Liver (tissue), 9 donors: Measurements from ENCODE around the gene CACNG3. TPM values are rescaled to one million over a fixed set of nuclear protein-coding genes. Genes with fewer than 3 reads are reported as not detected.

Source experiments
- DNase-seq: peaks from one replicate; pipeline ENCODE4 v3.0.0-alpha.2; 2017; ENCODE audit warnings: low spot score
- H3K27ac ChIP-seq, 2 donors: one replicate each; pipeline ENCODE4 v1.7.0; 2013; ENCODE audit warnings: inconsistent platforms in 2 of 2, low read length in 2 of 2, control low read depth in 1 of 2, low read depth in 1 of 2, mild to moderate bottlenecking in 1 of 2
- H3K27me3 ChIP-seq, 4 donors: one replicate each; pipeline versions ENCODE4 v1.6.1 to v1.7.0; 2013; ENCODE audit warnings: low read length in 3 of 4, inconsistent platforms in 1 of 4, mild to moderate bottlenecking in 1 of 4, moderate library complexity in 1 of 4; ENCODE audit not compliant: control insufficient read depth in 4 of 4, insufficient read depth in 4 of 4
- H3K36me3 ChIP-seq, 4 donors: one replicate each; pipeline versions ENCODE4 v1.6.1 to v1.7.0; 2013; ENCODE audit warnings: low read length in 3 of 4, mild to moderate bottlenecking in 3 of 4, low read depth in 1 of 4, moderate library complexity in 1 of 4; ENCODE audit not compliant: control insufficient read depth in 4 of 4, insufficient read depth in 3 of 4
- H3K4me1 ChIP-seq, 4 donors: one replicate each; pipeline versions ENCODE4 v1.6.1 to v1.7.0; 2013; ENCODE audit warnings: low read length in 3 of 4, mild to moderate bottlenecking in 3 of 4, moderate library complexity in 1 of 4; ENCODE audit not compliant: control insufficient read depth in 4 of 4, insufficient read depth in 4 of 4
- H3K4me3 ChIP-seq, 3 donors: one replicate each; pipeline versions ENCODE4 v1.6.1 to v1.7.0; 2013; ENCODE audit warnings: low read length in 3 of 3, control low read depth in 1 of 3, low read depth in 1 of 3, mild to moderate bottlenecking in 1 of 3
- H3K9ac ChIP-seq, 2 donors: one replicate each; pipeline ENCODE4 v1.7.0; 2013; ENCODE audit warnings: low read length in 2 of 2, mild to moderate bottlenecking in 2 of 2, moderate library complexity in 2 of 2, control low read depth in 1 of 2, low read depth in 1 of 2
- H3K9me3 ChIP-seq, 4 donors: one replicate each; pipeline versions ENCODE4 v1.6.1 to v1.7.0; 2013; ENCODE audit warnings: low read length in 3 of 4; ENCODE audit not compliant: control insufficient read depth in 4 of 4
- EGR1 ChIP-seq, 2 donors: IDR thresholded peaks; 2 replicates each; pipeline ENCODE4 v1.6.1; 2016 to 2018; ENCODE audit warnings: antibody characterized with exemption in 2 of 2, low read depth in 2 of 2
- FOXA1 ChIP-seq: IDR thresholded peaks from 2 replicates; pipeline ENCODE4 v1.6.1; 2016; ENCODE audit warnings: antibody characterized with exemption
- FOXA2 ChIP-seq: IDR thresholded peaks from 2 replicates; pipeline ENCODE4 v1.6.1; 2016; ENCODE audit warnings: antibody characterized with exemption
- HNF4A ChIP-seq, 2 donors: conservative IDR thresholded peaks; 2 replicates each; pipeline ENCODE4 v1.6.1; 2016; ENCODE audit warnings: antibody characterized with exemption in 2 of 2, mild to moderate bottlenecking in 2 of 2
- HNF4G ChIP-seq: IDR thresholded peaks from 2 replicates; pipeline ENCODE4 v1.6.1; 2016; ENCODE audit warnings: antibody characterized with exemption
- JUND ChIP-seq, 2 donors: IDR thresholded peaks; 2 replicates each; pipeline ENCODE4 v1.6.1; 2016; ENCODE audit warnings: antibody characterized with exemption in 2 of 2
- NR2F2 ChIP-seq: IDR thresholded peaks from 2 replicates; pipeline ENCODE4 v1.6.1; 2016; ENCODE audit warnings: antibody characterized with exemption
- RAD21 ChIP-seq, 2 donors: IDR thresholded peaks; 2 replicates each; pipeline ENCODE4 v1.6.1; 2016; ENCODE audit warnings: antibody characterized with exemption in 2 of 2, mild to moderate bottlenecking in 2 of 2
- RXRA ChIP-seq, 2 donors: IDR thresholded peaks; 2 replicates each; pipeline ENCODE4 v1.6.1; 2017 to 2018; ENCODE audit warnings: antibody characterized with exemption in 2 of 2, mild to moderate bottlenecking in 1 of 2
- SP1 ChIP-seq: IDR thresholded peaks from 2 replicates; pipeline ENCODE4 v1.6.1; 2018; ENCODE audit warnings: antibody characterized with exemption, mild to moderate bottlenecking
- TAF1 ChIP-seq: conservative IDR thresholded peaks from 2 replicates; pipeline ENCODE4 v1.6.1; 2016; ENCODE audit warnings: antibody characterized with exemption, mild to moderate bottlenecking
- YY1 ChIP-seq: IDR thresholded peaks from 2 replicates; pipeline ENCODE4 v1.6.1; 2016; ENCODE audit warnings: antibody characterized with exemption, mild to moderate bottlenecking
- WGBS: extraction: QIAGEN DNeasy Blood & Tissue Kit; methylation state at CpG from one replicate; pipeline ENCODE4 v1.1.7; 2013; 5-methylcytosine and 5-hydroxymethylcytosine counted together
- polyA plus RNA-seq, 2 donors: library from polyadenylated mRNA; stranded (reverse) in 1 of 2; unstranded in 1 of 2; fragments of 200-250 nt in 1 of 2; fragments of >200 nt in 1 of 2; fragmentation: Nextera tagmentation in 1 of 2; extraction: Ambion mirVana in 1 of 2; gene quantifications; one replicate each; pipeline versions ENCODE4 v1.2.1 to v1.2.3, GENCODE V29; 2013 to 2015
- total RNA-seq, 2 donors: library from RNA; depleted of rRNA; stranded (reverse); fragments of >200 nt; gene quantifications; one replicate each; pipeline ENCODE4 v1.2.3, GENCODE V29; 2014
- TF ChIP-seq, protein P1 (sequence below): IDR thresholded peaks from 2 replicates; pipeline ENCODE4 v1.6.1; 2016; ENCODE audit warnings: antibody characterized with exemption, mild to moderate bottlenecking
- TF ChIP-seq, protein P2 (sequence below): IDR thresholded peaks from 2 replicates; pipeline ENCODE4 v1.6.1; 2016; ENCODE audit warnings: antibody characterized with exemption
- TF ChIP-seq, protein P3 (sequence below): IDR thresholded peaks from 2 replicates; pipeline ENCODE4 v1.6.1; 2016; ENCODE audit warnings: antibody characterized with exemption
- donor health status: healthy.
- donor health status: healthy.
- donor health status: healthy.
- donor health status: healthy.
- donor health status: healthy.

CACNG3 gene
- total and polyA plus RNA-seq, 4 donors: not detected

GRCh38 chr16:24262816-24263215, 6.7 kb downstream of the CACNG3 start:
- Histone ChIP-seq H3K9me3 (no peaks in the 10 kb centered on the region), H3K9ac (no peak overlapping the region), H3K36me3 (no peaks in the 10 kb centered on the region), H3K4me1 (no peaks in the 10 kb centered on the region), H3K27ac (no peak overlapping the region), H3K27me3 (peaks cover 0 to 6% (median 3%) of the 10 kb centered on the region in 4 donors), H3K4me3 (no peak overlapping the region)
- no peak for DNase-seq
- TF ChIP-seq YY1 (no peak), NR2F2 (no peak), HNF4A (conservative IDR thresholded peaks at IDR 0.05) (no peak), EGR1 (IDR thresholded peaks at IDR 0.05; ENCODE audit: low read depth in 2 of 2) (no peak), JUND (IDR thresholded peaks at IDR 0.05) (no peak), FOXA1 (no peak), FOXA2 (no peak), SP1 (no peak), RXRA (IDR thresholded peaks at IDR 0.05) (no peak), RAD21 (IDR thresholded peaks at IDR 0.05) (no peak), HNF4G (no peak), TAF1 (no peak)
- TF ChIP-seq, protein P1, sequence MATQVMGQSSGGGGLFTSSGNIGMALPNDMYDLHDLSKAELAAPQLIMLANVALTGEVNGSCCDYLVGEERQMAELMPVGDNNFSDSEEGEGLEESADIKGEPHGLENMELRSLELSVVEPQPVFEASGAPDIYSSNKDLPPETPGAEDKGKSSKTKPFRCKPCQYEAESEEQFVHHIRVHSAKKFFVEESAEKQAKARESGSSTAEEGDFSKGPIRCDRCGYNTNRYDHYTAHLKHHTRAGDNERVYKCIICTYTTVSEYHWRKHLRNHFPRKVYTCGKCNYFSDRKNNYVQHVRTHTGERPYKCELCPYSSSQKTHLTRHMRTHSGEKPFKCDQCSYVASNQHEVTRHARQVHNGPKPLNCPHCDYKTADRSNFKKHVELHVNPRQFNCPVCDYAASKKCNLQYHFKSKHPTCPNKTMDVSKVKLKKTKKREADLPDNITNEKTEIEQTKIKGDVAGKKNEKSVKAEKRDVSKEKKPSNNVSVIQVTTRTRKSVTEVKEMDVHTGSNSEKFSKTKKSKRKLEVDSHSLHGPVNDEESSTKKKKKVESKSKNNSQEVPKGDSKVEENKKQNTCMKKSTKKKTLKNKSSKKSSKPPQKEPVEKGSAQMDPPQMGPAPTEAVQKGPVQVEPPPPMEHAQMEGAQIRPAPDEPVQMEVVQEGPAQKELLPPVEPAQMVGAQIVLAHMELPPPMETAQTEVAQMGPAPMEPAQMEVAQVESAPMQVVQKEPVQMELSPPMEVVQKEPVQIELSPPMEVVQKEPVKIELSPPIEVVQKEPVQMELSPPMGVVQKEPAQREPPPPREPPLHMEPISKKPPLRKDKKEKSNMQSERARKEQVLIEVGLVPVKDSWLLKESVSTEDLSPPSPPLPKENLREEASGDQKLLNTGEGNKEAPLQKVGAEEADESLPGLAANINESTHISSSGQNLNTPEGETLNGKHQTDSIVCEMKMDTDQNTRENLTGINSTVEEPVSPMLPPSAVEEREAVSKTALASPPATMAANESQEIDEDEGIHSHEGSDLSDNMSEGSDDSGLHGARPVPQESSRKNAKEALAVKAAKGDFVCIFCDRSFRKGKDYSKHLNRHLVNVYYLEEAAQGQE: no peak
- TF ChIP-seq, protein P2, sequence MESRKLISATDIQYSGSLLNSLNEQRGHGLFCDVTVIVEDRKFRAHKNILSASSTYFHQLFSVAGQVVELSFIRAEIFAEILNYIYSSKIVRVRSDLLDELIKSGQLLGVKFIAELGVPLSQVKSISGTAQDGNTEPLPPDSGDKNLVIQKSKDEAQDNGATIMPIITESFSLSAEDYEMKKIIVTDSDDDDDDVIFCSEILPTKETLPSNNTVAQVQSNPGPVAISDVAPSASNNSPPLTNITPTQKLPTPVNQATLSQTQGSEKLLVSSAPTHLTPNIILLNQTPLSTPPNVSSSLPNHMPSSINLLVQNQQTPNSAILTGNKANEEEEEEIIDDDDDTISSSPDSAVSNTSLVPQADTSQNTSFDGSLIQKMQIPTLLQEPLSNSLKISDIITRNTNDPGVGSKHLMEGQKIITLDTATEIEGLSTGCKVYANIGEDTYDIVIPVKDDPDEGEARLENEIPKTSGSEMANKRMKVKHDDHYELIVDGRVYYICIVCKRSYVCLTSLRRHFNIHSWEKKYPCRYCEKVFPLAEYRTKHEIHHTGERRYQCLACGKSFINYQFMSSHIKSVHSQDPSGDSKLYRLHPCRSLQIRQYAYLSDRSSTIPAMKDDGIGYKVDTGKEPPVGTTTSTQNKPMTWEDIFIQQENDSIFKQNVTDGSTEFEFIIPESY: no peak

- no peak overlapping the region for H3K9ac ChIP-seq
- no peak overlapping the region for H3K27ac ChIP-seq
- DNase-seq: no peak
- H3K9me3 ChIP-seq: no peaks in the 10 kb centered on the region
- no peaks in the 10 kb centered on the region for H3K4me1 ChIP-seq
- no peak for TF ChIP-seq FOXA2
- TF ChIP-seq, protein P3, sequence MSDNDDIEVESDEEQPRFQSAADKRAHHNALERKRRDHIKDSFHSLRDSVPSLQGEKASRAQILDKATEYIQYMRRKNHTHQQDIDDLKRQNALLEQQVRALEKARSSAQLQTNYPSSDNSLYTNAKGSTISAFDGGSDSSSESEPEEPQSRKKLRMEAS: no peak
- H3K27me3 ChIP-seq: peaks cover 0 to 13% (median 0%) of the 10 kb centered on the region in 4 donors
- 60% methylated on average over 7 of the region's 7 CpGs for WGBS
- H3K36me3 ChIP-seq: no peaks in the 10 kb centered on the region
- H3K4me3 ChIP-seq: no peak overlapping the region
These were observed 14.7 kb downstream of the CACNG3 start for GRCh38 chr16:24270721-24271442.
